Breast epithelium (tissue), 4 donors: Measurements from ENCODE around the gene PLB1. TPM values are rescaled to one million over a fixed set of nuclear protein-coding genes. Genes with fewer than 3 reads are reported as not detected.

Experiments used
- DNase-seq, 2 donors: peaks; one replicate each; pipeline ENCODE4 v3.0.0-alpha.2; 2019; ENCODE audit warnings: low spot score in 2 of 2
- H3K27ac ChIP-seq, 2 donors: fragments of 200-600 bp; sonication (generic) in 1 of 2; one replicate each; pipeline ENCODE4 v1.5.1; 2016 to 2019; ENCODE audit warnings: mild to moderate bottlenecking in 1 of 2
- H3K27me3 ChIP-seq, 2 donors: fragments of 200-600 bp; sonication (generic) in 1 of 2; one replicate each; pipeline versions ENCODE4 v1.5.1 to v1.6.0; 2017 to 2019; ENCODE audit warnings: control low read depth in 1 of 2, mild to moderate bottlenecking in 1 of 2
- H3K36me3 ChIP-seq: fragments of 200-600 bp; one replicate; pipeline ENCODE4 v1.5.1; 2019
- H3K4me1 ChIP-seq, 2 donors: fragments of 200-600 bp; sonication (generic); one replicate each; pipeline ENCODE4 v1.5.1; 2016 to 2019; ENCODE audit warnings: control low read depth in 1 of 2
- H3K4me3 ChIP-seq, 3 donors: fragments of 200-600 bp; sonication (generic); 1 replicate in 2 of 3; 2 replicates in 1 of 3; pipeline ENCODE4 v1.5.1; 2016 to 2019; ENCODE audit warnings: mild to moderate bottlenecking in 3 of 3, moderate library complexity in 2 of 3
- H3K9me3 ChIP-seq, 2 donors: fragments of 200-600 bp; sonication (generic) in 1 of 2; one replicate each; pipeline ENCODE4 v1.5.1; 2016 to 2019; ENCODE audit warnings: control low read depth in 1 of 2
- CTCF ChIP-seq, 3 donors: fragments of 450-650 bp; IDR thresholded peaks; one replicate each; pipeline ENCODE4 v1.5.1; 2016 to 2017; ENCODE audit warnings: antibody characterized with exemption in 3 of 3, mild to moderate bottlenecking in 3 of 3, moderate library complexity in 3 of 3
- POLR2A ChIP-seq: fragments of 450-650 bp; IDR thresholded peaks from one replicate; pipeline ENCODE4 v1.6.1; 2016; ENCODE audit warnings: antibody characterized with exemption, mild to moderate bottlenecking, moderate library complexity
- POLR2AphosphoS5 ChIP-seq, 3 donors: sonication (generic); formaldehyde crosslinking; IDR thresholded peaks; one replicate each; pipeline ENCODE4 v1.6.1; 2017; ENCODE audit warnings: antibody characterized with exemption in 3 of 3
- intact Hi-C: fragments of 100-400 bp; cut with DNase I; formaldehyde crosslinking; loops from one replicate; pipeline ENCODE4 v1.15.1; 2023; ENCODE audit warnings: low total_unique reads
- total RNA-seq, 3 donors: library from RNA; depleted of rRNA; stranded (reverse); fragments of >200 nt; gene quantifications; one replicate each; pipeline ENCODE4 v1.1.0, GENCODE V29; 2016

PLB1 gene
- total RNA-seq, 3 donors from 2014 or later: 5.6 to 11.9 (median 8.8) TPM

GRCh38 chr2:28577791-28578680 is 82.2 kb downstream of the PLB1 start:
- Histone ChIP-seq H3K27me3 (no peaks in the 10 kb centered on the region), H3K4me3 (no peak overlapping the region), H3K9me3 (no peaks in the 10 kb centered on the region), H3K27ac (no peak overlapping the region), H3K4me1 (no peaks in the 10 kb centered on the region), H3K36me3 (no peaks in the 10 kb centered on the region)
- TF ChIP-seq POLR2A (no peak), CTCF (IDR thresholded peaks at IDR 0.05) (no peak), POLR2AphosphoS5 (IDR thresholded peaks at IDR 0.05) (no peak)
- no peak for DNase-seq
- intact Hi-C loops: no loop called here

- Histone ChIP-seq H3K27me3 (no peaks in the 10 kb centered on the region), H3K4me1 (no peaks in the 10 kb centered on the region), H3K27ac (no peak overlapping the region), H3K4me3 (no peak overlapping the region), H3K9me3 (no peaks in the 10 kb centered on the region), H3K36me3 (no peaks in the 10 kb centered on the region)
- intact Hi-C loops: no loop called here
- DNase-seq: no peak
- TF ChIP-seq POLR2A: no peak
- no peak for TF ChIP-seq CTCF (IDR thresholded peaks at IDR 0.05)
- TF ChIP-seq POLR2AphosphoS5 (IDR thresholded peaks at IDR 0.05): no peak
Observed at GRCh38 chr2:28578774-28579173, 82.9 kb downstream of the PLB1 start.

DNA sequence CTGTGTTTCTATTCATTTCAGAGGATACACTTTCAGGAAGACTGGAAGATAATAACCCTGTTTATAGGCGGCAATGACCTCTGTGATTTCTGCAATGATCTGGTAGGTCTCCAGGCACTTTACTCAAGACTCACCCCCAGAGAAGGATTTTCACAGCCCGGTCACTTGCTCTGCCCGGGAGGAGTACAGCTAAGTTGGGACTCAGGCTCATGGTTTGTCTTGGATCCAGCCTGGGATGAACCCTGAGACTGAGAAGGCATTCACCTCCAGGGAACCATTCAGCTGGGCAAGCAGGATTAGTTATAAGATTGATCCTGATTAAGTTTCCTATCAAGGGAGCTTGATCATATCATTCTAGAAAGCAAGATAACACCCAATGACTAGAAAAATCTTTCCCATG is 83.7 kb downstream of the PLB1 start:
- no peak for DNase-seq
- Histone ChIP-seq H3K4me3 (no peak overlapping the region), H3K27me3 (no peaks in the 10 kb centered on the region), H3K36me3 (no peaks in the 10 kb centered on the region), H3K9me3 (no peaks in the 10 kb centered on the region), H3K27ac (no peak overlapping the region), H3K4me1 (no peaks in the 10 kb centered on the region)
- intact Hi-C loops: no loop called here
- TF ChIP-seq POLR2AphosphoS5 (IDR thresholded peaks at IDR 0.05) (no peak), POLR2A (no peak), CTCF (IDR thresholded peaks at IDR 0.05) (no peak)

- no peak for DNase-seq
- Histone ChIP-seq H3K27ac (no peak overlapping the region), H3K9me3 (no peaks in the 10 kb centered on the region), H3K4me3 (no peak overlapping the region), H3K4me1 (no peaks in the 10 kb centered on the region), H3K36me3 (no peaks in the 10 kb centered on the region), H3K27me3 (no peaks in the 10 kb centered on the region)
- intact Hi-C loops: no loop called here
- TF ChIP-seq POLR2AphosphoS5 (IDR thresholded peaks at IDR 0.05) (no peak), POLR2A (no peak), CTCF (IDR thresholded peaks at IDR 0.05) (no peak)
Observed at GRCh38 chr2:28580078-28580477, 84.2 kb downstream of the PLB1 start.

- no peak for DNase-seq
- TF ChIP-seq POLR2A (no peak), POLR2AphosphoS5 (IDR thresholded peaks at IDR 0.05) (no peak), CTCF (IDR thresholded peaks at IDR 0.05) (no peak)
- H3K4me1 ChIP-seq: no peaks in the 10 kb centered on the region
- H3K27ac ChIP-seq: no peak overlapping the region
- no peaks in the 10 kb centered on the region for H3K27me3 ChIP-seq
- H3K4me3 ChIP-seq: no peak overlapping the region
- H3K36me3 ChIP-seq: no peaks in the 10 kb centered on the region
- no peaks in the 10 kb centered on the region for H3K9me3 ChIP-seq
- intact Hi-C loops: no loop called here
Observed at GRCh38 chr2:28581312-28581711, 85.5 kb downstream of the PLB1 start.
